Uterus (tissue), 4 donors: ENCODE data around the gene ITGB4. TPM values are rescaled to one million over a fixed set of nuclear protein-coding genes. Genes with fewer than 3 reads are reported as not detected.

Source experiments
- DNase-seq, 2 donors: peaks; one replicate each; pipeline ENCODE4 v3.0.0-alpha.2; 2019 to 2020
- H3K27ac ChIP-seq, 2 donors: fragments of 200-600 bp; sonication (generic); 1 replicate in 1 of 2; 2 replicates in 1 of 2; pipeline ENCODE4 v1.5.1; 2016 to 2018
- H3K27me3 ChIP-seq, 2 donors: fragments of 200-600 bp; sonication (generic); one replicate each; pipeline ENCODE4 v1.5.1; 2018 to 2019; ENCODE audit warnings: control low read depth in 1 of 2
- H3K36me3 ChIP-seq, 2 donors: fragments of 200-600 bp; sonication (generic); one replicate each; pipeline ENCODE4 v1.5.1; 2019; ENCODE audit warnings: control low read depth in 1 of 2
- H3K4me1 ChIP-seq, 2 donors: fragments of 200-600 bp; sonication (generic); one replicate each; pipeline ENCODE4 v1.5.1; 2018 to 2019; ENCODE audit warnings: control low read depth in 1 of 2
- H3K4me3 ChIP-seq, 2 donors: fragments of 200-600 bp; sonication (generic); 1 replicate in 1 of 2; 2 replicates in 1 of 2; pipeline ENCODE4 v1.5.1; 2018 to 2019; ENCODE audit warnings: mild to moderate bottlenecking in 1 of 2
- H3K9me3 ChIP-seq, 2 donors: fragments of 200-600 bp; sonication (generic); one replicate each; pipeline ENCODE4 v1.5.1; 2019; ENCODE audit warnings: control low read depth in 1 of 2
- CTCF ChIP-seq, 4 experiments: fragments of 200-600 bp in 2 of 4; fragments of 450-650 bp in 2 of 4; sonication (generic) in 2 of 4; IDR thresholded peaks; one replicate each; pipeline ENCODE4 v1.5.1; 2016 to 2019; ENCODE audit warnings: antibody characterized with exemption in 4 of 4, mild to moderate bottlenecking in 2 of 4, moderate library complexity in 1 of 4
- POLR2A ChIP-seq, 2 donors: fragments of 450-650 bp; IDR thresholded peaks; one replicate each; pipeline ENCODE4 v1.6.1; 2016; ENCODE audit warnings: antibody characterized with exemption in 2 of 2, mild to moderate bottlenecking in 1 of 2, moderate library complexity in 1 of 2
- intact Hi-C: fragments of 100-400 bp; cut with DNase I; formaldehyde crosslinking; loops from one replicate; pipeline ENCODE4 v1.15.1; 2023; ENCODE audit warnings: low total_unique reads
- total RNA-seq, 4 donors: library from RNA; depleted of rRNA in 3 of 4; stranded (reverse); fragments of >200 nt in 3 of 4; gene quantifications; one replicate each; pipeline versions ENCODE4 v1.1.0 to v1.2.4, GENCODE V29; 2014 to 2023
- donor health status: DM: yes; HTN: yes; CAD: no.

ITGB4 gene
- total RNA-seq, 4 donors from 2014 or later = 38.0 to 100 (median 62.3) TPM

DNA sequence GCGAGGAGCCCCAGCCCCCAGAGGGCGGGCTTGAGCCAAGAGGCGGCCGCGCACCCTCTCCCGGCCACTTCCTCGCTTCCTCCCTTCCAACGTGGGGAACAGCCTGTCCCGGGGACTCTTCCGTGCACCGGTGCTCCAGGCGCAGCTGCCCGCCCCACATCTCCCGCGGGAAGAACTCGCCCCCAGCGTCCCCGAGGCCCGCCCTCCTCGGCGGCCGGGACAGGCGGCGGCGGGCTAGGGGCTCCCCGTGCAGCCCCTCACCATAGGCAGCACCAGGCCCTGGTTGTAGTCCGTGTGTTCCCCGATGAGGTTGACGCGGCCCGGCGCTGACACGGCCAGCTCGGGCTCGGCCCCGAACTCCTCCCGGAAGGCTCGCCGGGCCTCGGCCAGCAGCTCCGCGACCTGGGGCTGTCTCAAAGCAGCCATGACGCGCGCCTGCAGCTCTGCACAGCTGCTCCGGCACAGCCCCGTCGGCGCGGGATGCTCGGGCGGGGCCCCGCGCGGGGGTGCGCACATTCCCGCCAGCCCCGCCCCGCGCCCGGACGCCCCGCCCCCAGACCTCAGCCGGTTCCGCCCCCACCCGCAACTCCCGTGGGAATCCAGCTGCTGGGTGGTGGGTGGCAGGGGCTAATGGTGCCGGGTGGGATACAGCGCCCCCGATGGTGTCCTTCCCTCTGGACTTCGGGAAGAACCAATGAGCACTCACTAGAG lies 43.6 kb downstream of the ITGB4 start, which contains the start of gene GALK1:
Gene GALK1 (minus strand): TSS at position 482 of the 711 bp plus-strand sequence. CDS start 56 bp downstream, at position 426.
- H3K9me3 ChIP-seq = no peaks in the 10 kb centered on the region
- TF ChIP-seq POLR2A (IDR thresholded peaks at IDR 0.05) = peak in 1 of 2 donors; percentile 71
- peak in 3 of 4 experiments; percentile 43 to 63 (median 47) for TF ChIP-seq CTCF (IDR thresholded peaks at IDR 0.05)
- intact Hi-C loops = no loop called here
- H3K27ac ChIP-seq = peak within 1 kb of the TSS; percentile 74 to 94
- H3K4me3 ChIP-seq = peak within 1 kb of the TSS; percentile 62 to 84
- H3K27me3 ChIP-seq = no peaks in the 10 kb centered on the region
- peaks cover 8 to 10% of the 10 kb centered on the region in 2 donors for H3K4me1 ChIP-seq
- peak; percentile 74 to 76 for DNase-seq
- H3K36me3 ChIP-seq = no peaks in the 10 kb centered on the region

GRCh38 chr17:75765981-75766380 lies 44.7 kb downstream of the ITGB4 start:
- Histone ChIP-seq H3K27me3 (no peaks in the 10 kb centered on the region), H3K4me3 (no peak overlapping the region), H3K9me3 (no peaks in the 10 kb centered on the region), H3K4me1 (peaks cover 8 to 10% of the 10 kb centered on the region in 2 donors), H3K27ac (peak overlapping the region; percentile 74 to 94), H3K36me3 (no peaks in the 10 kb centered on the region)
- no peak for TF ChIP-seq POLR2A (IDR thresholded peaks at IDR 0.05)
- DNase-seq = no peak
- intact Hi-C loops = no loop called here

DNA sequence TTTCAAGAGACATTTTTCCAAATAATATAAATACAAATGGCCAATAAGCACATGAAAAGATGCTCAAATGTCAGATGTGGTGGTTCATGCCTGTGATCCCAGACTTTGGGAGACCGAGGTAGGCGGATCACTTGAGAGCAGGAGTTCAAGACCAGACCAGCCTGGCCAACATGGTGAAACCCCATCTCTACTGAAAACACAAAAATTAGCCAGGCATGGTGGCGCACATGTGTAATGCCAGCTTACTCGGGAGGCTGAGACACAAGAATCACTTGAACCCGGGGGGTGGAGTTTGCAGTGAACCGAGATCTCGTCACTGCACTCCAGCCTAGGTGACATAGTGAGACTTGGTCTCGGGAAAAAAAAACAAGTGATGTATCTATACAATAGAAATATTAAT lies 46.6 kb downstream of the ITGB4 start:
- H3K4me1 ChIP-seq = peaks cover 8 to 10% of the 10 kb centered on the region in 2 donors
- no peak for DNase-seq
- no peak overlapping the region for H3K27ac ChIP-seq
- no peaks in the 10 kb centered on the region for H3K27me3 ChIP-seq
- no peaks in the 10 kb centered on the region for H3K36me3 ChIP-seq
- no peaks in the 10 kb centered on the region for H3K9me3 ChIP-seq
- intact Hi-C loops = no loop called here
- no peak overlapping the region for H3K4me3 ChIP-seq
- TF ChIP-seq POLR2A (IDR thresholded peaks at IDR 0.05) (no peak), CTCF (IDR thresholded peaks at IDR 0.05) (no peak)

- Histone ChIP-seq H3K27ac (no peak overlapping the region), H3K4me3 (no peak overlapping the region), H3K4me1 (no peaks in the 10 kb centered on the region), H3K36me3 (no peaks in the 10 kb centered on the region), H3K9me3 (no peaks in the 10 kb centered on the region), H3K27me3 (no peaks in the 10 kb centered on the region)
- TF ChIP-seq CTCF (IDR thresholded peaks at IDR 0.05) (no peak), POLR2A (IDR thresholded peaks at IDR 0.05) (no peak)
- intact Hi-C loops = no loop called here
- no peak for DNase-seq
Measured at GRCh38 chr17:75769536-75769935, 48.3 kb downstream of the ITGB4 start.

DNA sequence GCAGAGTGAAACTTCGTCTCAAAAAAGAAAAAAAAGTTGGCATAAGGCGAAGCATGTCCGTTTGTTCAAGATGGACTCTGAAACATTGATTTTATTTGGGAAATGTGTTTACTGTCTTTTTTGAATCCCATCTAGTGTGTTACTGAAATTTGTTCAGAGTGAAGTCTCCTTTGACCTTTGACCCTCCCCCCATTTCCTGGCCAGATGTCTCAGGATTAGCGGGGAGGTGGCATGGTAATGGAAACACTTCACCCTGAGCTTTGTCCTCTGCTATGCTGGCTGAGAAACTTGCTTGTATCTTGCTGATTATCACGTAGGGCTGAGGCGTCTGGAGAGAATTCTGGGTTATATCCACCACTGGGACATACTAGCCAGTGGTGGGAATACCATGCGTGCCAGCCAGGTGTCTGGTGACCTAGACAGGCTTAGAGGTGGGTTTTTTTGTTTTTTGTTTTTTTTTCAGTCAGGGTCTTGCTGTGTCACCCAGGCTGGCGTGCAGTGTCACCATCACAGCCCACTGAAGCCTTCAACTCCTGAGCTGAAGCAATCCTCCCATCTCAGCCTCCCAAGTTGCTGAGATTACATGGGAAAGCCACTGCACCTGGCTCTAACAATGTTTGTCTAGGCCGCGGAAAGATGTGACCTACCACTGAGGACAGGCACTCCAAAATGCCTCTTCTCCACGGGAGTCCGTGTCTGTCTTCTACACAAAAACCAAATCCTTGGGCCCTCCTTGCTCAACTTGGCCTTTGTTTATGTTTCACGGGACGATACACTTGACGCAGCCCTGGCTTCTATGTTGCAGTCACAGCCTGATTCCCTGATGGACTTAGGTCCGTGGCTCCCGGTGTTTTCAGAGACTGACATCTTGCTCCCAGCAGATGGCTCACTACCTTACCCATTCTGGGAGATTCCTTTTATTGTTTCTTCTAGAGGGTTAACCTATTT lies 50.3 kb downstream of the ITGB4 start:
- Histone ChIP-seq H3K36me3 (no peaks in the 10 kb centered on the region), H3K27ac (peak overlapping the region in 1 of 2 donors; percentile 44), H3K4me3 (no peak overlapping the region), H3K9me3 (no peaks in the 10 kb centered on the region), H3K4me1 (peaks cover 0 to 9% of the 10 kb centered on the region in 2 donors), H3K27me3 (no peaks in the 10 kb centered on the region)
- DNase-seq = no peak
- no peak for TF ChIP-seq CTCF (IDR thresholded peaks at IDR 0.05)
- no peak for TF ChIP-seq POLR2A (IDR thresholded peaks at IDR 0.05)
- intact Hi-C loops = no loop called here
